GM10266 (cell line): ENCODE measurements around the gene SOAT2.
A peak's percentile ranks its signal among the peaks of the same experiment; 100 is the strongest.

Experiments used
- DNase-seq: peaks from one replicate; pipeline ENCODE4 v3.0.0; 2012; ENCODE audit errors: extremely low spot score
- TF ChIP-seq, protein P1 (sequence below): IDR thresholded peaks from 2 replicates; pipeline ENCODE4 v1.5.1; 2012; ENCODE audit warnings: mild to moderate bottlenecking, low read depth; ENCODE audit not compliant: control insufficient read depth, insufficient read depth; ENCODE audit errors: missing control alignments

The SOAT2 gene

DNA sequence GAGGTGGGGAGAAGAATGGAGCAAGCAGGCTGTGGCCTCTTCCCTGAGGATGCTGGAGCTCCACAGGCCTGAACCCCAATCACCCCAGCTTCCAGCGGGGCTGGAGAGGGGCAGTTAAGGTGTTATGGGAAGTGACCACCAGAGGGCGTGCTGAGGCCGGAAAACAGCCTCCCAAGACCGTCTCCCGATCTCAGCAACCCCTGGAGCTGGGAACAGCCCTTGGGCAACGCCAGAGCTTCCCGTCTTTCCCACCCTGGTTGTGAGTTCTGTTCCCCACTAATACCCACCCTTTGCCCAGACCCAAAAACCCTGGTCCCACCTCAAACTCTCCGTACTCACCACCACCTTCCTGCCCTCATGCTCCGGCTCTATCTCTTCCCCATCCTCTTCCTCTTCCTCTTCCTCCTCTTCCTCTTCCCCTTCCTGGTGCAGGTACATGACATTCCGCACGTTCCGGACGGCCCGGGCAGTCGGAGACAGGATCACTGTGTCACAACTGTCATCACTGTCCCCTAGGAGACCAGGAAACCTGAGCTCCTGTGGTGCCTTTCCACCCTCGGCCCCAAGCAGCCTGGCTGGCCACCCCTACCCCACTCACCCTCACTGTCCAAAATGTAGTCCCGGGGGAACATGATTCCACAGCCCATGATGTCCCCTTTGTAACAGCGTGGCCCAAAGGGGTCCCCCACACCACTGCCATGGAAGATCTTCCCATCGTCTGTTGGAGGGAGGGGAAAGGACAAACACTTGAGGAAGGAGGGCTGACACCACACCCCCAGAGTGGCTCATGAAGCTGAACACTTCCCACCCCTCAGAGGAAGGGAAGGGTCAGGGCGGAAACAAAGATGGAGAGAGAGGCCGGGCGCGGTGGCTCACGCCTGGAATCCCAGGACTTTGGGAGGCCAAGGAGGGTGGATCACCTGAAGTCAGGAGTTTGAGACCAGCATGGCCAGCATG is 37.0 kb upstream of the SOAT2 start:
- peak; percentile 82 for DNase-seq

DNA sequence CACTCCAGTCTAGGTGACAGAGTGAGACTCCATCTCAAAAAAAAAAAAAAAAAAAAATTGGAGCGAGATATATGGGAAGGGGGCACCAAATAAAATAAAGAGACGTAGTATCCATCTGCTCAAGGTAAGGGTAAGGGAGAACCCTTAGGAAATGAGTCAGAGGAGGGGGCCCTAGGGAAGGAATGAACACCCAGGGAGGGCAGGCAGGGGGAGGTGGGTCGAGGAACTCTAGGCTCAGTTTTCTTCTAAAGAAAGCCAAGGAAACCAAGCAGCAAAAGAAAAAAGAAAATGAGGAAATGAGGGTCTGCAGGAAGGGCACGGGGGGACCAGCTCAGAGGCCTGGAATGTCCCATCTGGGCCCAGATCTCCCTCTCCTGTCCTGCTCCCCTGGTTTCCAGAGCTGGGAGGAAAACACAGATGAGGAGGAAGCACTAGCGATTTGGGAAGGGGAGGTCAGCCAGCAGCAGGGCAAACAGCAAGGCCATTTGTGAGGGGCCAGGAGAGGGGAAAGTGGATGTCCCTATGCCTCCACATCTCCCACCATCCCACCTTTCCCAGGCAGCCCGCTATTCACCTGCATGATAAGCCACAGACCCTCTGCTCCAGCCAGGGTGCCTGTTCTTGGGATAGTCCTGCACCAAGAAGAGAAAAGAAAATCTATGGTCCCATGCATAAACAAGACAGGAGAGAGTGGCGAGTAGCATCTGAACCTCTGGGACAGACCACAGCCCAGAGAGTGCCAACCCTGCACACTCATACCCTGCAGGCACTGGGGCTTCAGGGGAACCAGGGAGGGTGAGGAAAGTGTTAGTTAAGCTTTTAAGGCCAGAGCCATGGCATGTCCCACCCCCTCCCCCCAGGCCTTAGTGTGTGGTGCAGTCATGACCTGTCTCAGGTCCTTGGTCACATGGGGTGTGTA is 36.0 kb upstream of the SOAT2 start:
- TF ChIP-seq, protein P1, sequence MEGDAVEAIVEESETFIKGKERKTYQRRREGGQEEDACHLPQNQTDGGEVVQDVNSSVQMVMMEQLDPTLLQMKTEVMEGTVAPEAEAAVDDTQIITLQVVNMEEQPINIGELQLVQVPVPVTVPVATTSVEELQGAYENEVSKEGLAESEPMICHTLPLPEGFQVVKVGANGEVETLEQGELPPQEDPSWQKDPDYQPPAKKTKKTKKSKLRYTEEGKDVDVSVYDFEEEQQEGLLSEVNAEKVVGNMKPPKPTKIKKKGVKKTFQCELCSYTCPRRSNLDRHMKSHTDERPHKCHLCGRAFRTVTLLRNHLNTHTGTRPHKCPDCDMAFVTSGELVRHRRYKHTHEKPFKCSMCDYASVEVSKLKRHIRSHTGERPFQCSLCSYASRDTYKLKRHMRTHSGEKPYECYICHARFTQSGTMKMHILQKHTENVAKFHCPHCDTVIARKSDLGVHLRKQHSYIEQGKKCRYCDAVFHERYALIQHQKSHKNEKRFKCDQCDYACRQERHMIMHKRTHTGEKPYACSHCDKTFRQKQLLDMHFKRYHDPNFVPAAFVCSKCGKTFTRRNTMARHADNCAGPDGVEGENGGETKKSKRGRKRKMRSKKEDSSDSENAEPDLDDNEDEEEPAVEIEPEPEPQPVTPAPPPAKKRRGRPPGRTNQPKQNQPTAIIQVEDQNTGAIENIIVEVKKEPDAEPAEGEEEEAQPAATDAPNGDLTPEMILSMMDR = no peak

More for the DNA sequence above, 37.0 kb upstream of the SOAT2 start:
- TF ChIP-seq, protein P1 = peak; percentile 86

DNA sequence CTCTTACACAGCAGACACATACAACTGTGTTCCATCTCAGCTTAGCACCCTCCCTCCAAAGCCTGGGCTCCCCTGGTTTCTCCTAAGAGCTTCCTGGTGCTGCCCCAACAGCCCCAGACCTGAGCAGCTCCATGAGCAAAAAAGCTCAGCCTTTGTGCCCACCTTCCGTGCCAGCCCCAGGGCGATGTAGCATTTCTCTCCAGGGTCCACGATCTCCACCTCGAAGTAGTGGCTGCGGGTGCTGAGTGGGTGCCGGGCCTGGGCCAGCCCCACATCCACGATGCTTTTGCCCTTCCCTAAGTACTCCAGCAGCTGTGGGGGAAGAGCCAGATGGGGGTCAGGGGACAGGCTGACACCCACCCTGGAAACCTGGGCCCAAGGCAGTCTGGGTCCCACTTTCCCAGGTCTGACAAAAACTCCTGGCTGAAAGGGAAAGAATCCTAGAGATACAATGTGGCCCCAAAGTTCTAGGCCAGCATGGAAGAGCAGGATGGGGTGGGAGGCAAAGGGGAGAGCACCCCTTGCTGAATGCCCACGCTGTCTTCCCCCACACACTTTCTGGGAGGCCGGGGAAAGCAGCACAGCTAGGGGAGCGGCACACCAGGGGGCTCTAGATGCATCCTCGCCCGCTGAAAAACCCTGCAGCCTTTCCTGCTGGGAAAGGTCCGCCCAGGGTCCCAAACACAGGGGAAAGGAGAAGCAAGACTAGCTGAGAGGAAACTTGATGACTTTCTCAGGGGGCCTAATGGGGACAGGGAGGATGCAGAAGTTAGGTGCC is 35.1 kb upstream of the SOAT2 start:
- DNase-seq = no peak
- TF ChIP-seq, protein P1 = no peak

More for the DNA sequence above, 36.0 kb upstream of the SOAT2 start:
- no peak for DNase-seq

DNA sequence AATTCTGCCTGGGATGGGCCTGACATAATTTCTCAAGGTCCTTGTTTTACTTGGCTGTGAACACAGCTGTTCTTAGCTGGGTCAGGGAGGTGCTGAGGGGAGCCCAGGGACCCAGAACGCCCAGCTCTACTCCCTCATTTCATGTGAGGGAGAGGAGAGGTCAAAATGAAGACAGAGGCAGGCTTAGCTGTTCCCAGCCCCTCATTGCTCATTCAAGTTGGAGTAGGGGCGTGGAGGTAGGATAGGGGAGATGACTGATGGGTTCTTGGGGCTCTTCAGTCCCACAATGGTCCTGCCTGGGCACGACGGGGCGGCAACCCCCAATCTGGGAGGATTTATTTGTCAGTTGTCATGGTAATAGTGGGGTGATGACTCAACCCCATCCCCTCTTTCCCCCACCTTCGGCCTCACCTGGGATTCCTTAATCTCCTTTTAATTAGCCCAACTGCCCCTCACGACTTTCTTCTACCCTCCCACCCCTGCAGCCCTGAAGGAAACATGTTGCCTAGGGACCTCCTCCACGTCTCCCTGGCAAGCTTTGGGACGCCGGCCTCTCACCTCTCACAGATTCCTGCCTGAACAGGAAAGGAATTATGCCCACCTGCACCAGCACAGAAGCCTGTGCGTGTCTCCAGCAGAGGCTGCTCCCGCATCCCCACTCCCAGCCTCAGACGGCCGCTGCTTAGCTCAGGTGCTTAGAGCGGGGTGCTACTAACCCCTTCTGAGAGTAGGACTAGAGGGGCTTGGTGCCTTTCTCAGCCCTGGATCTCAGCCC is 34.3 kb upstream of the SOAT2 start:
- TF ChIP-seq, protein P1 = no peak
- DNase-seq = no peak

DNA sequence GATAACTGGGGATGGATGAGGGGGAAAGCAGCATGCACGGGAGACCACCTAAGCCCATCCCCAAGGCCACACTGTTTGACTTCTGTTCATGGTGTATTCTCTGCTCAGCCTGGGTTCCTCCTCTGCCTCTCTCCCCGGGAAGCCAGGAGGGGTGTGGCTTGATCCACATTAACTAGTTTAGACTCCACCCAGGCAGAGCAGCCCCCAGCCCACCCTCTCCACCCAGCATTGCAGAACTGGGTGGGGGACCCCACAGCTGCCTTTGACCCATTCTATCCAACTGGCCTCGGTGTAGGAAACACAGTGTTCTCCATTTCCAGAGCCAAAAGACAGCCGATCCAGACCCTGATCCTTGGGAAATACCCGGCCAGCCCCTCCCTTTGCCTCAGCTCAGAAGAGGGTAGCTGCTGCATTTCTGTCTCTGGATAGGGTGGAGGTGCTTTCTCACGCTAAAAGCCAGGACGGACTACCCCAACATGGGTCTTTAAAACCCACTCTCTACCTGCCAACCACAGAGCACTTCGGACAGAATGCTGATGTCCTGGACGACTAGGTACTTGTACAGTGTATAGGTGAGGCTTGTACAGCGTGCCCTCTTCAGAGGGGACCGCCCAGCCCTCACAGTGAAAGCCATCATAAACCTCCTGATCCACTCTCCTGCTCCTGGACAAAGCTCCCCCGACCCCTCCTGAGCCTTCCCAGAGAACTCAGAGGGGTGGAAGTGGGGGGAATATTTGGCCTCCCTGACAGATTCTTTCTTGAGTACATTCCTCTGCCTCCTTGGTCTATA is 33.5 kb upstream of the SOAT2 start:
- TF ChIP-seq, protein P1 = no peak

More for the DNA sequence above, 33.5 kb upstream of the SOAT2 start:
- no peak for DNase-seq
